ENCODE measurements around the gene ALG6.

The ALG6 gene

GRCh38 chr1:63324779-63325119 lies 42.7 kb upstream of the ALG6 start:
- H4K8ac ChIP-seq (ENCODE audit: low read depth, low read length): no peak overlapping the region
- no peak overlapping the region for H4K5ac ChIP-seq (ENCODE audit: low read length)
- no peaks in the 10 kb centered on the region for H3K36me3 ChIP-seq (ENCODE audit: control insufficient read depth, insufficient read depth, low read length)
- no peak for DNase-seq
- no peaks in the 10 kb centered on the region for H3K79me2 ChIP-seq (ENCODE audit: control insufficient read depth, insufficient read depth, low read length)
- no peak overlapping the region for H3K4me2 ChIP-seq (ENCODE audit: low read length)
- H3K27me3 ChIP-seq (ENCODE audit: insufficient read depth, low read length, poor library complexity): peaks cover 58% of the 10 kb centered on the region
- no peak overlapping the region for H3K23ac ChIP-seq (ENCODE audit: low read length)
- no peak overlapping the region for H2BK5ac ChIP-seq (ENCODE audit: low read length)
- H3K4me1 ChIP-seq (ENCODE audit: control insufficient read depth, low read depth, low read length): peaks cover 2% of the 10 kb centered on the region
- no CpG with 5 or more reads among the region's 7 CpGs for WGBS (ENCODE audit: extremely low coverage, insufficient coverage, low lambda C conversion rate)
- H2BK120ac ChIP-seq (ENCODE audit: low read depth, low read length): no peak overlapping the region
- H3K4ac ChIP-seq (ENCODE audit: low read depth, low read length): no peak overlapping the region
- no peak overlapping the region for H3K56ac ChIP-seq (ENCODE audit: low read length)
- H2AK5ac ChIP-seq (ENCODE audit: low read length): no peak overlapping the region
- H3K27ac ChIP-seq (ENCODE audit: low read depth, low read length): no peak overlapping the region
- H3K9ac ChIP-seq (ENCODE audit: low read length): no peak overlapping the region
- no peak overlapping the region for H3K18ac ChIP-seq (ENCODE audit: low read length)
- no peak overlapping the region for H2BK15ac ChIP-seq (replicated peaks; ENCODE audit: low read depth)
- H3K79me1 ChIP-seq (ENCODE audit: low read length): no peaks in the 10 kb centered on the region
- no peak overlapping the region for H3K4me3 ChIP-seq (ENCODE audit: low read length)

GRCh38 chr1:63325279-63325985 lies 42.0 kb upstream of the ALG6 start:
- no peak overlapping the region for H4K5ac ChIP-seq (ENCODE audit: low read length)

GRCh38 chr1:63326106-63326472 lies 41.3 kb upstream of the ALG6 start:
- Histone ChIP-seq H3K27ac (ENCODE audit: low read depth, low read length) (no peak overlapping the region), H3K56ac (ENCODE audit: low read length) (no peak overlapping the region), H3K23ac (ENCODE audit: low read length) (no peak overlapping the region), H2BK15ac (replicated peaks; ENCODE audit: low read depth) (no peak overlapping the region), H4K8ac (ENCODE audit: low read depth, low read length) (no peak overlapping the region), H3K36me3 (ENCODE audit: control insufficient read depth, insufficient read depth, low read length) (no peaks in the 10 kb centered on the region), H3K9ac (ENCODE audit: low read length) (no peak overlapping the region), H3K4ac (ENCODE audit: low read depth, low read length) (no peak overlapping the region), H2BK5ac (ENCODE audit: low read length) (no peak overlapping the region), H3K79me1 (ENCODE audit: low read length) (no peaks in the 10 kb centered on the region), H3K4me1 (ENCODE audit: control insufficient read depth, low read depth, low read length) (no peaks in the 10 kb centered on the region), H2AK5ac (ENCODE audit: low read length) (no peak overlapping the region), H3K18ac (ENCODE audit: low read length) (no peak overlapping the region), H3K4me3 (ENCODE audit: low read length) (no peak overlapping the region), H4K5ac (ENCODE audit: low read length) (no peak overlapping the region), H3K79me2 (ENCODE audit: control insufficient read depth, insufficient read depth, low read length) (no peaks in the 10 kb centered on the region), H2BK120ac (ENCODE audit: low read depth, low read length) (no peak overlapping the region), H3K27me3 (ENCODE audit: insufficient read depth, low read length, poor library complexity) (peaks cover 60% of the 10 kb centered on the region), H3K4me2 (ENCODE audit: low read length) (no peak overlapping the region)
- no CpG with 5 or more reads among the region's 20 CpGs for WGBS (ENCODE audit: extremely low coverage, insufficient coverage, low lambda C conversion rate)
- DNase-seq: peak; percentile 70

More at GRCh38 chr1:63325279-63325985, 42.0 kb upstream of the ALG6 start:
- Histone ChIP-seq H3K4me3 (ENCODE audit: low read length) (no peak overlapping the region), H3K27me3 (ENCODE audit: insufficient read depth, low read length, poor library complexity) (peaks cover 58% of the 10 kb centered on the region), H3K18ac (ENCODE audit: low read length) (no peak overlapping the region), H2BK15ac (replicated peaks; ENCODE audit: low read depth) (no peak overlapping the region), H4K8ac (ENCODE audit: low read depth, low read length) (no peak overlapping the region), H3K9ac (ENCODE audit: low read length) (no peak overlapping the region), H3K4me2 (ENCODE audit: low read length) (no peak overlapping the region), H3K4ac (ENCODE audit: low read depth, low read length) (no peak overlapping the region), H3K36me3 (ENCODE audit: control insufficient read depth, insufficient read depth, low read length) (no peaks in the 10 kb centered on the region), H3K79me1 (ENCODE audit: low read length) (no peaks in the 10 kb centered on the region), H3K56ac (ENCODE audit: low read length) (no peak overlapping the region), H3K27ac (ENCODE audit: low read depth, low read length) (no peak overlapping the region), H3K4me1 (ENCODE audit: control insufficient read depth, low read depth, low read length) (no peaks in the 10 kb centered on the region), H3K79me2 (ENCODE audit: control insufficient read depth, insufficient read depth, low read length) (no peaks in the 10 kb centered on the region), H2BK5ac (ENCODE audit: low read length) (no peak overlapping the region), H2BK120ac (ENCODE audit: low read depth, low read length) (no peak overlapping the region), H3K23ac (ENCODE audit: low read length) (no peak overlapping the region), H2AK5ac (ENCODE audit: low read length) (no peak overlapping the region)
- DNase-seq: peak; percentile 38
- no CpG with 5 or more reads among the region's 2 CpGs for WGBS (ENCODE audit: extremely low coverage, insufficient coverage, low lambda C conversion rate)

- DNase-seq: peak; percentile 38
- Histone ChIP-seq H3K4ac (ENCODE audit: low read depth, low read length) (no peak overlapping the region), H3K4me3 (ENCODE audit: low read length) (no peak overlapping the region), H4K8ac (ENCODE audit: low read depth, low read length) (no peak overlapping the region), H3K9ac (ENCODE audit: low read length) (no peak overlapping the region), H3K79me2 (ENCODE audit: control insufficient read depth, insufficient read depth, low read length) (no peaks in the 10 kb centered on the region), H3K4me2 (ENCODE audit: low read length) (peak overlapping the region; percentile 4), H3K23ac (ENCODE audit: low read length) (no peak overlapping the region), H3K18ac (ENCODE audit: low read length) (no peak overlapping the region), H2BK120ac (ENCODE audit: low read depth, low read length) (no peak overlapping the region), H3K36me3 (ENCODE audit: control insufficient read depth, insufficient read depth, low read length) (no peaks in the 10 kb centered on the region), H2BK15ac (replicated peaks; ENCODE audit: low read depth) (no peak overlapping the region), H3K56ac (ENCODE audit: low read length) (no peak overlapping the region), H3K27ac (ENCODE audit: low read depth, low read length) (no peak overlapping the region), H3K27me3 (ENCODE audit: insufficient read depth, low read length, poor library complexity) (peaks cover 59% of the 10 kb centered on the region), H4K5ac (ENCODE audit: low read length) (no peak overlapping the region), H3K4me1 (ENCODE audit: control insufficient read depth, low read depth, low read length) (no peaks in the 10 kb centered on the region), H3K79me1 (ENCODE audit: low read length) (no peaks in the 10 kb centered on the region), H2AK5ac (ENCODE audit: low read length) (no peak overlapping the region), H2BK5ac (ENCODE audit: low read length) (no peak overlapping the region)
- WGBS (ENCODE audit: extremely low coverage, insufficient coverage, low lambda C conversion rate): no CpG with 5 or more reads among the region's 37 CpGs
Observed at GRCh38 chr1:63326473-63327380, 40.7 kb upstream of the ALG6 start.

- H2BK120ac ChIP-seq (ENCODE audit: low read depth, low read length): no peak overlapping the region
- no peak overlapping the region for H3K23ac ChIP-seq (ENCODE audit: low read length)
- H3K4me2 ChIP-seq (ENCODE audit: low read length): no peak overlapping the region
- H3K4ac ChIP-seq (ENCODE audit: low read depth, low read length): no peak overlapping the region
- H3K4me3 ChIP-seq (ENCODE audit: low read length): no peak overlapping the region
- H3K36me3 ChIP-seq (ENCODE audit: control insufficient read depth, insufficient read depth, low read length): no peaks in the 10 kb centered on the region
- H3K18ac ChIP-seq (ENCODE audit: low read length): no peak overlapping the region
- no peak overlapping the region for H2BK15ac ChIP-seq (replicated peaks; ENCODE audit: low read depth)
- no peaks in the 10 kb centered on the region for H3K79me1 ChIP-seq (ENCODE audit: low read length)
- peak; percentile 89 for DNase-seq
- H4K5ac ChIP-seq (ENCODE audit: low read length): no peak overlapping the region
- no peaks in the 10 kb centered on the region for H3K79me2 ChIP-seq (ENCODE audit: control insufficient read depth, insufficient read depth, low read length)
- H3K9ac ChIP-seq (ENCODE audit: low read length): no peak overlapping the region
- H3K27me3 ChIP-seq (ENCODE audit: insufficient read depth, low read length, poor library complexity): peaks cover 59% of the 10 kb centered on the region
- H2AK5ac ChIP-seq (ENCODE audit: low read length): no peak overlapping the region
- H4K8ac ChIP-seq (ENCODE audit: low read depth, low read length): no peak overlapping the region
- no CpG with 5 or more reads among the region's 25 CpGs for WGBS (ENCODE audit: extremely low coverage, insufficient coverage, low lambda C conversion rate)
- no peak overlapping the region for H2BK5ac ChIP-seq (ENCODE audit: low read length)
- H3K56ac ChIP-seq (ENCODE audit: low read length): no peak overlapping the region
- H3K4me1 ChIP-seq (ENCODE audit: control insufficient read depth, low read depth, low read length): no peaks in the 10 kb centered on the region
- no peak overlapping the region for H3K27ac ChIP-seq (ENCODE audit: low read depth, low read length)
Observed at GRCh38 chr1:63327417-63328054, 39.9 kb upstream of the ALG6 start.

Measured in mesendoderm (in vitro differentiated cells).